ENCODE results near the gene METTL9. TPM values are rescaled to one million over a fixed set of nuclear protein-coding genes. Genes with fewer than 3 reads are reported as not detected.
"Not testable (repeated sequence)": the region's sequence is repeated elsewhere in the genome, so short reads cannot be mapped to it uniquely, and the experiment has no call there.

METTL9 gene
- total RNA-seq, 1 donor from 2014 or later, result 108 TPM

GRCh38 chr16:21631951-21632575 lies 32.7 kb downstream of the METTL9 start:
- not testable (repeated sequence) for H3K27me3 Mint-ChIP-seq (ENCODE audit: unreplicated experiment); H3K4me1 Mint-ChIP-seq (ENCODE audit: low read depth, unreplicated experiment); DNase-seq; H3K36me3 Mint-ChIP-seq (ENCODE audit: unreplicated experiment); H3K27ac Mint-ChIP-seq (ENCODE audit: unreplicated experiment); H3K9me3 Mint-ChIP-seq (ENCODE audit: unreplicated experiment); H3K4me3 Mint-ChIP-seq (ENCODE audit: unreplicated experiment)

DNA sequence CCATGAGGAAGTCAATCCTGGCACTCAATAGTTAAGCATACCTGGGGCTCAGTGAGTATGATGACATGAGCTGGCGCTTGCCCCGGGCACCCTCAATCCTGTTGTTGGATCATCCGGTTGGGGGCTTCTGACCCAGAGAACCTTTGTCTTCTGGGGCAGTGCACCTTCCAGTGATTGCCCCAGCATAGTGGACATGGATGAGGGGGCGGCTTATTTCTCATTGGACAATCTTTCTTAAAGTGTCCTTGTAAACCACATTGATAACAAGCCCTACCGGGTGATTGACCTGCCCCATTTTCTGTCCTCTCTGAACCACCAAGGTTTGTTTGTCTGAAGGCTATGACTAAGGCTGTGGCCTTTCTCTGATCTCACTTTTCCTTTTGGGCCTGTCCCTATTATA lies 34.8 kb downstream of the METTL9 start:
- Mint-ChIP-seq H3K9me3 (ENCODE audit: unreplicated experiment) (no peaks in the 10 kb centered on the region), H3K36me3 (ENCODE audit: unreplicated experiment) (peaks cover 3% of the 10 kb centered on the region), H3K4me1 (ENCODE audit: low read depth, unreplicated experiment) (peaks cover 3% of the 10 kb centered on the region), H3K27ac (ENCODE audit: unreplicated experiment) (no peak overlapping the region), H3K27me3 (ENCODE audit: unreplicated experiment) (no peaks in the 10 kb centered on the region), H3K4me3 (ENCODE audit: unreplicated experiment) (no peak overlapping the region)
- TF ChIP-seq, protein P1, sequence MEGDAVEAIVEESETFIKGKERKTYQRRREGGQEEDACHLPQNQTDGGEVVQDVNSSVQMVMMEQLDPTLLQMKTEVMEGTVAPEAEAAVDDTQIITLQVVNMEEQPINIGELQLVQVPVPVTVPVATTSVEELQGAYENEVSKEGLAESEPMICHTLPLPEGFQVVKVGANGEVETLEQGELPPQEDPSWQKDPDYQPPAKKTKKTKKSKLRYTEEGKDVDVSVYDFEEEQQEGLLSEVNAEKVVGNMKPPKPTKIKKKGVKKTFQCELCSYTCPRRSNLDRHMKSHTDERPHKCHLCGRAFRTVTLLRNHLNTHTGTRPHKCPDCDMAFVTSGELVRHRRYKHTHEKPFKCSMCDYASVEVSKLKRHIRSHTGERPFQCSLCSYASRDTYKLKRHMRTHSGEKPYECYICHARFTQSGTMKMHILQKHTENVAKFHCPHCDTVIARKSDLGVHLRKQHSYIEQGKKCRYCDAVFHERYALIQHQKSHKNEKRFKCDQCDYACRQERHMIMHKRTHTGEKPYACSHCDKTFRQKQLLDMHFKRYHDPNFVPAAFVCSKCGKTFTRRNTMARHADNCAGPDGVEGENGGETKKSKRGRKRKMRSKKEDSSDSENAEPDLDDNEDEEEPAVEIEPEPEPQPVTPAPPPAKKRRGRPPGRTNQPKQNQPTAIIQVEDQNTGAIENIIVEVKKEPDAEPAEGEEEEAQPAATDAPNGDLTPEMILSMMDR (IDR thresholded peaks at IDR 0.05; ENCODE audit: partially characterized antibody, unreplicated experiment), result no peak
- DNase-seq, result no peak

GRCh38 chr16:21635694-21636093 lies 36.3 kb downstream of the METTL9 start:
- H3K27ac Mint-ChIP-seq (ENCODE audit: unreplicated experiment); H3K27me3 Mint-ChIP-seq (ENCODE audit: unreplicated experiment); DNase-seq; H3K36me3 Mint-ChIP-seq (ENCODE audit: unreplicated experiment); H3K9me3 Mint-ChIP-seq (ENCODE audit: unreplicated experiment); H3K4me3 Mint-ChIP-seq (ENCODE audit: unreplicated experiment); H3K4me1 Mint-ChIP-seq (ENCODE audit: low read depth, unreplicated experiment): not testable (repeated sequence)

- Mint-ChIP-seq H3K36me3 (ENCODE audit: unreplicated experiment) (no peaks in the 10 kb centered on the region), H3K4me1 (ENCODE audit: low read depth, unreplicated experiment) (peaks cover 3% of the 10 kb centered on the region), H3K27ac (ENCODE audit: unreplicated experiment) (no peak overlapping the region), H3K27me3 (ENCODE audit: unreplicated experiment) (no peaks in the 10 kb centered on the region), H3K9me3 (ENCODE audit: unreplicated experiment) (no peaks in the 10 kb centered on the region), H3K4me3 (ENCODE audit: unreplicated experiment) (no peak overlapping the region)
- TF ChIP-seq, protein P1 (IDR thresholded peaks at IDR 0.05; ENCODE audit: partially characterized antibody, unreplicated experiment), result no peak
- DNase-seq, result no peak
Observed at GRCh38 chr16:21637032-21637968, 37.9 kb downstream of the METTL9 start.

DNA sequence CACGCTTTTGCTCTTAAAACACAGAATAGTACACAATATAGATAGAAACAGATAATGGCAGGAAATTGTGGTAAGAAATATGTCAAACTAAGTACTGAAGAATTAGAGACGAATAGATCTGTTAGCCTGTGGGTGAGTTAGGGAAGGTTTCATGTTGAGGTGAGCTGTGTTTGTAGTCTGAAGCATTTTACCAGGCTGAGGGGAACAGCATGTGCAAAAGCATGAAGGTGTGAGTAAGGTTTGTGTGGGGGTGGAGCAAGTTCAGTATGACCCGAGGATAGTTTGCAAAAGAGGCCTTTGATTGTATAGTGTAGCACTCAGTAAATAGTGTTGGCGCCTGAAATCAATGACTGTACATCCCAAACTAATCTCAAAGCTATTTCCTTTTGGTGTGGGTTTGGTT lies 39.2 kb downstream of the METTL9 start:
- Mint-ChIP-seq H3K4me1 (ENCODE audit: low read depth, unreplicated experiment) (peaks cover 3% of the 10 kb centered on the region), H3K27ac (ENCODE audit: unreplicated experiment) (no peak overlapping the region), H3K36me3 (ENCODE audit: unreplicated experiment) (no peaks in the 10 kb centered on the region), H3K27me3 (ENCODE audit: unreplicated experiment) (no peaks in the 10 kb centered on the region), H3K9me3 (ENCODE audit: unreplicated experiment) (no peaks in the 10 kb centered on the region), H3K4me3 (ENCODE audit: unreplicated experiment) (no peak overlapping the region)
- TF ChIP-seq, protein P1 (IDR thresholded peaks at IDR 0.05; ENCODE audit: partially characterized antibody, unreplicated experiment), result no peak
- DNase-seq, result no peak

GRCh38 chr16:21639493-21639892 lies 40.1 kb downstream of the METTL9 start:
- TF ChIP-seq, protein P1 (IDR thresholded peaks at IDR 0.05; ENCODE audit: partially characterized antibody, unreplicated experiment), result no peak
- DNase-seq, result no peak
- H3K9me3 Mint-ChIP-seq (ENCODE audit: unreplicated experiment), result no peaks in the 10 kb centered on the region
- H3K4me1 Mint-ChIP-seq (ENCODE audit: low read depth, unreplicated experiment), result peaks cover 3% of the 10 kb centered on the region
- no peak overlapping the region for H3K27ac Mint-ChIP-seq (ENCODE audit: unreplicated experiment)
- no peaks in the 10 kb centered on the region for H3K27me3 Mint-ChIP-seq (ENCODE audit: unreplicated experiment)
- H3K36me3 Mint-ChIP-seq (ENCODE audit: unreplicated experiment), result no peaks in the 10 kb centered on the region
- H3K4me3 Mint-ChIP-seq (ENCODE audit: unreplicated experiment), result no peak overlapping the region
